Body of pancreas (tissue), 4 donors: ENCODE results near the gene FBXL15.

Experiments
- CTCF ChIP-seq, 7 experiments: fragments of 450-650 bp in 4 of 7; fragments of 200-600 bp in 3 of 7; sonication (generic) in 3 of 7; IDR thresholded peaks; one replicate each; pipeline ENCODE4 v1.5.1; 2016 to 2019; ENCODE audit warnings: antibody characterized with exemption in 7 of 7
- POLR2A ChIP-seq, 3 donors: fragments of 450-650 bp; IDR thresholded peaks; one replicate each; pipeline ENCODE4 v1.6.1; 2016; ENCODE audit warnings: antibody characterized with exemption in 3 of 3, mild to moderate bottlenecking in 2 of 3

- TF ChIP-seq CTCF (IDR thresholded peaks at IDR 0.05) (no peak), POLR2A (IDR thresholded peaks at IDR 0.05) (no peak)
Observed at GRCh38 chr10:102438374-102438773, 17.7 kb downstream of the FBXL15 start.
